Liver (tissue), 9 donors: ENCODE measurements around the gene USP11. TPM values are rescaled to one million over a fixed set of nuclear protein-coding genes. Genes with fewer than 3 reads are reported as not detected.

Experiments used
- DNase-seq: peaks from one replicate; pipeline ENCODE4 v3.0.0-alpha.2; 2017; ENCODE audit warnings: low spot score
- H3K27ac ChIP-seq, 2 donors: one replicate each; pipeline ENCODE4 v1.7.0; 2013; ENCODE audit warnings: inconsistent platforms in 2 of 2, low read length in 2 of 2, control low read depth in 1 of 2, low read depth in 1 of 2, mild to moderate bottlenecking in 1 of 2
- H3K27me3 ChIP-seq, 4 donors: one replicate each; pipeline versions ENCODE4 v1.6.1 to v1.7.0; 2013; ENCODE audit warnings: low read length in 3 of 4, inconsistent platforms in 1 of 4, mild to moderate bottlenecking in 1 of 4, moderate library complexity in 1 of 4; ENCODE audit not compliant: control insufficient read depth in 4 of 4, insufficient read depth in 4 of 4
- H3K36me3 ChIP-seq, 4 donors: one replicate each; pipeline versions ENCODE4 v1.6.1 to v1.7.0; 2013; ENCODE audit warnings: low read length in 3 of 4, mild to moderate bottlenecking in 3 of 4, low read depth in 1 of 4, moderate library complexity in 1 of 4; ENCODE audit not compliant: control insufficient read depth in 4 of 4, insufficient read depth in 3 of 4
- H3K4me1 ChIP-seq, 4 donors: one replicate each; pipeline versions ENCODE4 v1.6.1 to v1.7.0; 2013; ENCODE audit warnings: low read length in 3 of 4, mild to moderate bottlenecking in 3 of 4, moderate library complexity in 1 of 4; ENCODE audit not compliant: control insufficient read depth in 4 of 4, insufficient read depth in 4 of 4
- H3K4me3 ChIP-seq, 3 donors: one replicate each; pipeline versions ENCODE4 v1.6.1 to v1.7.0; 2013; ENCODE audit warnings: low read length in 3 of 3, control low read depth in 1 of 3, low read depth in 1 of 3, mild to moderate bottlenecking in 1 of 3
- H3K9ac ChIP-seq, 2 donors: one replicate each; pipeline ENCODE4 v1.7.0; 2013; ENCODE audit warnings: low read length in 2 of 2, mild to moderate bottlenecking in 2 of 2, moderate library complexity in 2 of 2, control low read depth in 1 of 2, low read depth in 1 of 2
- H3K9me3 ChIP-seq, 4 donors: one replicate each; pipeline versions ENCODE4 v1.6.1 to v1.7.0; 2013; ENCODE audit warnings: low read length in 3 of 4; ENCODE audit not compliant: control insufficient read depth in 4 of 4
- ATF3 ChIP-seq: IDR thresholded peaks from 2 replicates; pipeline ENCODE4 v1.6.1; 2016; ENCODE audit warnings: antibody characterized with exemption
- CTCF ChIP-seq: fragments of 150-350 bp; IDR thresholded peaks from 2 replicates; pipeline ENCODE4 v1.5.1; 2017; ENCODE audit warnings: improper control_type of control experiment, low read depth, low read length; ENCODE audit not compliant: missing input control
- FOXA1 ChIP-seq: IDR thresholded peaks from 2 replicates; pipeline ENCODE4 v1.6.1; 2016; ENCODE audit warnings: antibody characterized with exemption
- FOXA2 ChIP-seq: IDR thresholded peaks from 2 replicates; pipeline ENCODE4 v1.6.1; 2016; ENCODE audit warnings: antibody characterized with exemption
- GABPA ChIP-seq, 2 donors: IDR thresholded peaks in 1 of 2; conservative IDR thresholded peaks in 1 of 2; 2 replicates each; pipeline ENCODE4 v1.6.1; 2016; ENCODE audit warnings: antibody characterized with exemption in 2 of 2, mild to moderate bottlenecking in 1 of 2, moderate library complexity in 1 of 2
- HNF4A ChIP-seq, 2 donors: conservative IDR thresholded peaks; 2 replicates each; pipeline ENCODE4 v1.6.1; 2016; ENCODE audit warnings: antibody characterized with exemption in 2 of 2, mild to moderate bottlenecking in 2 of 2
- HNF4G ChIP-seq: IDR thresholded peaks from 2 replicates; pipeline ENCODE4 v1.6.1; 2016; ENCODE audit warnings: antibody characterized with exemption
- JUND ChIP-seq, 2 donors: IDR thresholded peaks; 2 replicates each; pipeline ENCODE4 v1.6.1; 2016; ENCODE audit warnings: antibody characterized with exemption in 2 of 2
- NR2F2 ChIP-seq: IDR thresholded peaks from 2 replicates; pipeline ENCODE4 v1.6.1; 2016; ENCODE audit warnings: antibody characterized with exemption
- RAD21 ChIP-seq, 2 donors: IDR thresholded peaks; 2 replicates each; pipeline ENCODE4 v1.6.1; 2016; ENCODE audit warnings: antibody characterized with exemption in 2 of 2, mild to moderate bottlenecking in 2 of 2
- RXRA ChIP-seq, 2 donors: IDR thresholded peaks; 2 replicates each; pipeline ENCODE4 v1.6.1; 2017 to 2018; ENCODE audit warnings: antibody characterized with exemption in 2 of 2, mild to moderate bottlenecking in 1 of 2
- SP1 ChIP-seq: IDR thresholded peaks from 2 replicates; pipeline ENCODE4 v1.6.1; 2018; ENCODE audit warnings: antibody characterized with exemption, mild to moderate bottlenecking
- TAF1 ChIP-seq: conservative IDR thresholded peaks from 2 replicates; pipeline ENCODE4 v1.6.1; 2016; ENCODE audit warnings: antibody characterized with exemption, mild to moderate bottlenecking
- ZBTB33 ChIP-seq: IDR thresholded peaks from 2 replicates; pipeline ENCODE4 v1.6.1; 2016; ENCODE audit warnings: antibody characterized with exemption
- WGBS: extraction: QIAGEN DNeasy Blood & Tissue Kit; methylation state at CpG from one replicate; pipeline ENCODE4 v1.1.7; 2013; 5-methylcytosine and 5-hydroxymethylcytosine counted together
- polyA plus RNA-seq, 2 donors: library from polyadenylated mRNA; stranded (reverse) in 1 of 2; unstranded in 1 of 2; fragments of 200-250 nt in 1 of 2; fragments of >200 nt in 1 of 2; fragmentation: Nextera tagmentation in 1 of 2; extraction: Ambion mirVana in 1 of 2; gene quantifications; one replicate each; pipeline versions ENCODE4 v1.2.1 to v1.2.3, GENCODE V29; 2013 to 2015
- total RNA-seq, 2 donors: library from RNA; depleted of rRNA; stranded (reverse); fragments of >200 nt; gene quantifications; one replicate each; pipeline ENCODE4 v1.2.3, GENCODE V29; 2014
- donor health status: healthy.
- donor health status: healthy.
- donor health status: healthy.
- donor health status: healthy.
- donor health status: healthy.

USP11 gene
- total and polyA plus RNA-seq, 4 donors = 9.6 to 24.3 (median 11.1) TPM

- no peaks in the 10 kb centered on the region for H3K9me3 ChIP-seq
- peaks cover 2 to 18% (median 10%) of the 10 kb centered on the region in 4 donors for H3K4me1 ChIP-seq
- H3K27ac ChIP-seq = no peak overlapping the region
- DNase-seq = no peak
- H3K36me3 ChIP-seq = peaks cover 11 to 60% (median 29%) of the 10 kb centered on the region in 4 donors
- WGBS = 92% methylated on average over 4 of the region's 4 CpGs
- no peak overlapping the region for H3K9ac ChIP-seq
- H3K27me3 ChIP-seq = no peaks in the 10 kb centered on the region
- TF ChIP-seq TAF1 (no peak), FOXA2 (no peak), GABPA (IDR thresholded peaks at IDR 0.05 in 1 of 2, conservative IDR thresholded peaks at IDR 0.05 in 1 of 2) (no peak), RXRA (IDR thresholded peaks at IDR 0.05) (no peak), SP1 (no peak), HNF4A (conservative IDR thresholded peaks at IDR 0.05) (no peak)
- no peak overlapping the region for H3K4me3 ChIP-seq
Observed at GRCh38 chrX:47224896-47225290, 7.9 kb upstream of the USP11 start.

- WGBS = 90% methylated on average over 6 of the region's 6 CpGs
- peaks cover 0 to 6% (median 0%) of the 10 kb centered on the region in 4 donors for H3K4me1 ChIP-seq
- no peak overlapping the region for H3K9ac ChIP-seq
- no peak overlapping the region for H3K27ac ChIP-seq
- TF ChIP-seq FOXA2 (no peak), RAD21 (IDR thresholded peaks at IDR 0.05) (no peak), SP1 (no peak), CTCF (no peak), JUND (IDR thresholded peaks at IDR 0.05) (no peak), NR2F2 (no peak), RXRA (IDR thresholded peaks at IDR 0.05) (no peak), FOXA1 (no peak), HNF4A (conservative IDR thresholded peaks at IDR 0.05) (no peak), TAF1 (no peak), HNF4G (no peak), ATF3 (no peak), ZBTB33 (no peak)
- H3K27me3 ChIP-seq = no peaks in the 10 kb centered on the region
- no peak for DNase-seq
- peaks cover 11 to 60% (median 29%) of the 10 kb centered on the region in 4 donors for H3K36me3 ChIP-seq
- no peak overlapping the region for H3K4me3 ChIP-seq
- H3K9me3 ChIP-seq = no peaks in the 10 kb centered on the region
Observed at GRCh38 chrX:47226071-47226470, 6.7 kb upstream of the USP11 start.
